ENCODE measurements around the gene OLIG2.

GRCh38 chr21:33041981-33042380 is 16.2 kb downstream of the OLIG2 start:
- TF ChIP-seq, protein P1, sequence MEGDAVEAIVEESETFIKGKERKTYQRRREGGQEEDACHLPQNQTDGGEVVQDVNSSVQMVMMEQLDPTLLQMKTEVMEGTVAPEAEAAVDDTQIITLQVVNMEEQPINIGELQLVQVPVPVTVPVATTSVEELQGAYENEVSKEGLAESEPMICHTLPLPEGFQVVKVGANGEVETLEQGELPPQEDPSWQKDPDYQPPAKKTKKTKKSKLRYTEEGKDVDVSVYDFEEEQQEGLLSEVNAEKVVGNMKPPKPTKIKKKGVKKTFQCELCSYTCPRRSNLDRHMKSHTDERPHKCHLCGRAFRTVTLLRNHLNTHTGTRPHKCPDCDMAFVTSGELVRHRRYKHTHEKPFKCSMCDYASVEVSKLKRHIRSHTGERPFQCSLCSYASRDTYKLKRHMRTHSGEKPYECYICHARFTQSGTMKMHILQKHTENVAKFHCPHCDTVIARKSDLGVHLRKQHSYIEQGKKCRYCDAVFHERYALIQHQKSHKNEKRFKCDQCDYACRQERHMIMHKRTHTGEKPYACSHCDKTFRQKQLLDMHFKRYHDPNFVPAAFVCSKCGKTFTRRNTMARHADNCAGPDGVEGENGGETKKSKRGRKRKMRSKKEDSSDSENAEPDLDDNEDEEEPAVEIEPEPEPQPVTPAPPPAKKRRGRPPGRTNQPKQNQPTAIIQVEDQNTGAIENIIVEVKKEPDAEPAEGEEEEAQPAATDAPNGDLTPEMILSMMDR (conservative IDR thresholded peaks at IDR 0.05; ENCODE audit: low read length): no peak
- no peak for TF ChIP-seq EZH2phosphoT487 (IDR thresholded peaks at IDR 0.05; ENCODE audit: borderline replicate concordance)
